Hematopoietic multipotent progenitor cell treated with erythropoietin and hydrocortisone succinate and interleukin-3 and kit ligand, for 8 days (in vitro differentiated cells): ENCODE results near the gene TSNAXIP1.
"Not testable (repeated sequence)": the region's sequence is repeated elsewhere in the genome, so short reads cannot be mapped to it uniquely, and the experiment has no call there.

ENCODE experiments used
- DNase-seq: peaks from one replicate; pipeline ENCODE4 v3.0.0-alpha.2; 2015

TSNAXIP1 gene

GRCh38 chr16:67786491-67786890 is 20.2 kb upstream of the TSNAXIP1 start:
- DNase-seq, result no peak

- no peak for DNase-seq
These were observed 16.6 kb upstream of the TSNAXIP1 start for GRCh38 chr16:67790071-67790470.

DNA sequence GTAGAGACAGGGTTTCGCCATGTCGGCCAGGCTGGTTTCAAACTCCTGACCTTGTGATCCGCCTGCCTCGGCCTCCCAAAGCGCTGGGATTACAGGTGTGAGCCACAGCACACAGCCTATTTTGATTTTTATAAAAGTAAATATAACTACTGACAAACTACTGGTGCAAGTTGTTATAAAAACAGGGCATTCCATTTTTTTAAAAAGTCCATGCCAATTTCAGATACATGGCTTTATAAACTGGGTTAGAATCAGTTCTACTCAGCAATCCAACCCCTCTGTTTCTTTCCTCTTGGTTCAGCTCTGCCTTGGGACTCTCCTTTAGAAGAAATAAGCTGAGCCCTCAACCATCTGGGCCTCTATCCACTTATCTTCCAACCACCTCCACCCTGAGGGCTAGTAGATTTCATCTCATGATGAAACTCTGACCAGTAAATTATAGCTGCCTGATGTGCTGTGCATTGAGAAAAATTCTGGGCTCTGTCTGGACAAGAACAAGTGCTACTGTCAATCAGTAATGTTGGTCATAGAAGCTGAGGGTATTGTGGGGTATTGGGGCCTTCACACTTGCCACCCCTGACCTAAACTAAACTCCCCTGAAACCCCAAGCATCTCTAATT is 10.5 kb upstream of the TSNAXIP1 start:
- DNase-seq, result peak; percentile 71

GRCh38 chr16:67800338-67800926 is 6.3 kb upstream of the TSNAXIP1 start:
- peak; percentile 100 for DNase-seq

DNA sequence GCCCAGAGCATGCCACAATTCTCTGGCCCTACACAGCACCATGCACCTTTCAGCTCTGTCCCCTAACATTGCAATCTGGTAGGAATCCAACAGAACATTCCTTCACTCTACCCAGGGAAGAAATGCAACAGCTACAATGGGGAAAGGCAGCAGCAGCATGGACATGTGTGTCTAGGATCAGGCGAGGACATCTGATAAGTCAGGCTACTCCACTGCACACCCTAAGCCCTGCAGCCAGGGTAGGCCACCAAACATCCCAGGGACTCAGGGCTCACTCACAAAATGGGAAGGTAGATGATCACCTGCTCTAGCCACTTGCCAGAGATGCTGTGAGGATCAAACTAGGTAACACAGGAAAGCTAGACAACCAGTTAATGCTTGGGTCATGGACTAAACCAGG is 5.4 kb upstream of the TSNAXIP1 start:
- DNase-seq, result peak; percentile 68

- no peak for DNase-seq
These were observed 4.8 kb upstream of the TSNAXIP1 start for GRCh38 chr16:67801883-67802282.

- DNase-seq, result no peak
These were observed 2.8 kb upstream of the TSNAXIP1 start for GRCh38 chr16:67803894-67804293.

- no peak for DNase-seq
These were observed 1.7 kb upstream of the TSNAXIP1 start for GRCh38 chr16:67804853-67805542.

DNA sequence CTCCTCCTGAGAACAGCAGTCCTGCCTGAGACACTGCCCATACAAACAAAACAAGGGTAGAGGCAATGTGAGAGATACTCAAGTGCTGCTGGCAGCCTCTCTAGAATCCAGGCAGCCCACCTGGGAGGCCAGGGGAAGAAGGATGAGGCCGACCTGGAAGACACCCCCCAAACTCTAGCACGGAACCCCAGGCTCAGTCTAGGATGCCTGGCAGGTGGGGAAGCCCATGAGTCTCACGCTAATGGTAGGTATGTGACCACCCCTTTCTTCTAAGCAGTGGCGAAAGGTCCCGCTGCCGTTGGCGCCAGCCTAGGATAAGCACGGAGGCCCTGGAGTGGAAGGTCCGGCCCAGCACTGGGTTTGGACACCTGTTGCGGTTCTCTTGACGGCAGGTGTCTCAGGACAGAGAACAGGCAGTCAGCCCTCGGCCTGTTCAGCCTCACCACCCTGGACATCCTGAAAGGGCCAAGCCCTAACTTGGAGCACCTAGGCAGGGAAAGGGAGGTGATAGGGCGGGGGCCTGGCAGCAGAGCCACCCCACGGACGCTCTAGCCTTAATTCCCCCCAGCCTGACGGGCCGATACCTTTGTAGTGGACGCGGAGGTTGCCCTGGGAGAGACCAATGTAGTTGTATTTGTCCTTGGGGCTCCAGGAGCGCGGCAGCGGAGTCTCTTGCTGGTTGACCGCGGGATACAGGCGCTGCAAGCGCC is 816 bp upstream of the TSNAXIP1 start:
- no peak for DNase-seq

- no peak for DNase-seq
These were observed 526 bp downstream of the TSNAXIP1 start for GRCh38 chr16:67807148-67807682.

DNA sequence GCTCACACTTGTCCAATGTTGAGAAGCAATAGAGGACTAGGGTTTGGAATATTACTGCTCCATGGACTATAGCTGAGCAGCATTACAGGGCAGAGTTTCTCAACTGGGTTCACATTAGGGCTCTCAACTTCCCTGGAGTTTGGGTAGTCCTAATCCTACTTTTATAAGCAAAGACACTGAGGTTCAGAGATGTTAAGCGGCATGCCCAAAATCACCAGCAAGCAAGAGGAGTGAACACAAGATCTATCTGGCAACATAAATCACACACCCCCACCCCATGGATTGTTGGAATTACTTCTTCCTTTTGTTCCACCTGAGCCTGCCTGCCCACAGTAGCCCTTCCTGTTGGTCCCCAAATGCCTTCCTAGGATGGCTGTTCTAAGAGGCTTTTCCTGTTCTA is 5.2 kb downstream of the TSNAXIP1 start:
- no peak for DNase-seq

- no peak for DNase-seq
These were observed 7.9 kb downstream of the TSNAXIP1 start for GRCh38 chr16:67814567-67814966.

- no peak for DNase-seq
These were observed 14.0 kb downstream of the TSNAXIP1 start for GRCh38 chr16:67820608-67821259.

DNA sequence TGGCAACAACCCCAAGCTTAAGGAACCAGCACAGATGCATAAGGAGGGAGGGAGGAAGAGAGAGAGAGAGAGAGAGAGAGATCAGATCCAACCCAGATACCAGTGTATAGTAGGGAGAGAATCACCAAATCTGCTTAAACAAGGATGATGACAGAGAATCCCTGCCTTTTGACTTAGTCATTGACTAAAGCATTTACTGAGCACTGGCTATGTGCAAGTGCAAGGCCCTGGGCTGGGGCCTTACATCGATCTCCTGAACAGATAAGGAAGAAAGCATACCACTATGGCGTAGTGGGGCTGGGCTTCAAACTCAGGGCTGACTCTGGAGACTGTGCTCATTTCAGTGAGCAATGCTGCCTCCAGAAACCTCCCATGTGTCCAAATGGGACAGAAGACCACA is 15.8 kb downstream of the TSNAXIP1 start:
- no peak for DNase-seq

- no peak for DNase-seq
These were observed 18.4 kb downstream of the TSNAXIP1 start for GRCh38 chr16:67825119-67825518.

- no peak for DNase-seq
These were observed 19.2 kb downstream of the TSNAXIP1 start for GRCh38 chr16:67825906-67826305.

- no peak for DNase-seq
These were observed 22.0 kb downstream of the TSNAXIP1 start for GRCh38 chr16:67828651-67829050.

DNA sequence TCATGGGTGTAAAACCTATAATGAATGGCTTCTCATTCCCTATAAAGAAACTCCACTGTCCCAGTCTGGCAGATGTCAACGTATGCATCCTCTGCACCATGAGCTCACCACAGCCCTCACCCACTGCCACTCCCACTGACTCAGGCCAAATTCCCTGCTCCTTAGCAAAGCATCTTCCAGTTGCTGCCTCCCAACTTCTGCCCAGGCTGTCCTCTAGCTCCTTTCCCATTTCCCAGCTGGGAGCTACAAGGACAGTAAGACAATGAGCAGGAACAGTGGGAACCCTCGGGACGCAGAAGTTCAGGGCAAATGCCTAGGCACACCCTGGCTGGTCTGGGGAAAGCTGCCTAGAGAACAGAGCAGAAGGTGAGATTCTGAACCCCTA is 26.3 kb downstream of the TSNAXIP1 start:
- peak; percentile 41 for DNase-seq

- DNase-seq, result peak; percentile 90
These were observed 26.9 kb downstream of the TSNAXIP1 start for GRCh38 chr16:67833415-67834241.

GRCh38 chr16:67834242-67834614 is 27.5 kb downstream of the TSNAXIP1 start:
- DNase-seq, result no peak

DNA sequence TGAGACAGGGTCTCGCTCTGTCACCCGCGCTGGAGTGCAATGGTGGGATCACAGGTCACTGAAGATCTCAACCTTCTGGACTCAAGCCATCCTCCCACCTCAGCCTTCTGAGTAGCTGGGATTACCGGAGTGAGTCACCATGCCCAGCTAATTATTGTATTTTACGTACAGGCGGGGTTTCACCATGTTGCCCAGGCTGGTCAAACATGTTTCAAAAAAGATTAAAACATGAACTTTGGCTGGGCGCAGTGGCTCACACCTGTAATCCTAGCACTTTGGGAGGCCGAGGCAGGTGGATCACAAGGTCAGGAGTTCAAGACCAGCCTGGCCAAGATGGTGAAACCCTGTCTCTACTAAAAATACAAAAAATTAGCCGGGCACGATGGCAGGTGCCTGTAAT is 30.5 kb downstream of the TSNAXIP1 start:
- not testable (repeated sequence) for DNase-seq

- no peak for DNase-seq
These were observed 31.1 kb downstream of the TSNAXIP1 start for GRCh38 chr16:67837811-67838210.
